ENCODE data around the gene DRC7. TPM values are rescaled to one million over a fixed set of nuclear protein-coding genes. Genes with fewer than 3 reads are reported as not detected.

DRC7 gene
- polyA plus RNA-seq, 5 donors, result 0.54 to 4.5 (median 2.8) TPM

- DNase-seq, result no peak
Measured at GRCh38 chr16:57676553-57677085, 18.0 kb upstream of the DRC7 start.

GRCh38 chr16:57677622-57678369 lies 16.8 kb upstream of the DRC7 start:
- DNase-seq, result no peak

GRCh38 chr16:57679016-57679415 lies 15.6 kb upstream of the DRC7 start:
- no peak for DNase-seq

GRCh38 chr16:57679767-57680482 lies 14.7 kb upstream of the DRC7 start:
- no peak for DNase-seq

- DNase-seq, result no peak
Measured at GRCh38 chr16:57680842-57681375, 13.7 kb upstream of the DRC7 start.

GRCh38 chr16:57681950-57682728 lies 12.5 kb upstream of the DRC7 start:
- no peak for DNase-seq

- no peak for DNase-seq
Measured at GRCh38 chr16:57682809-57683635, 11.6 kb upstream of the DRC7 start.

- no peak for DNase-seq
Measured at GRCh38 chr16:57683636-57684545, 10.7 kb upstream of the DRC7 start.

- DNase-seq, result no peak
Measured at GRCh38 chr16:57684626-57685358, 9.8 kb upstream of the DRC7 start.

GRCh38 chr16:57685633-57686032 lies 9.0 kb upstream of the DRC7 start:
- DNase-seq, result no peak

GRCh38 chr16:57686577-57686976 lies 8.0 kb upstream of the DRC7 start:
- DNase-seq, result no peak

GRCh38 chr16:57687363-57687929 lies 7.2 kb upstream of the DRC7 start:
- no peak for DNase-seq

- no peak for DNase-seq
Measured at GRCh38 chr16:57688487-57688986, 6.1 kb upstream of the DRC7 start.

- DNase-seq, result no peak
Measured at GRCh38 chr16:57688987-57689761, 5.4 kb upstream of the DRC7 start.

- DNase-seq, result no peak
Measured at GRCh38 chr16:57689762-57690558, 4.6 kb upstream of the DRC7 start.

- DNase-seq, result no peak
Measured at GRCh38 chr16:57690782-57691471, 3.7 kb upstream of the DRC7 start.

All from right lung (tissue), 5 donors.